Stimulated activated CD8-positive, alpha-beta memory T cell treated with anti-CD3 and anti-CD28 coated beads, Interleukin-15, amount 100 ng/mL, for 4 hours (primary cell): Measurements from ENCODE around the gene SPOCK2.

ENCODE experiments used
- DNase-seq, 2 donors: peaks; one replicate each; pipeline ENCODE4 v3.0.0-alpha.2; 2020; ENCODE audit warnings: low read depth in 2 of 2

The SPOCK2 gene

GRCh38 chr10:72011976-72012512 lies 76.3 kb downstream of the SPOCK2 start:
- no peak for DNase-seq

GRCh38 chr10:72011468-72011867 lies 76.9 kb downstream of the SPOCK2 start:
- no peak for DNase-seq

- DNase-seq, result no peak
Observed at GRCh38 chr10:72011016-72011415, 77.3 kb downstream of the SPOCK2 start.

GRCh38 chr10:72010234-72010973 lies 77.9 kb downstream of the SPOCK2 start:
- DNase-seq, result no peak

- no peak for DNase-seq
Observed at GRCh38 chr10:72009425-72010081, 78.8 kb downstream of the SPOCK2 start.

GRCh38 chr10:72009051-72009424 lies 79.3 kb downstream of the SPOCK2 start:
- no peak for DNase-seq
